GM23338 (cell line): Measurements from ENCODE around the gene GKN2. TPM values are rescaled to one million over a fixed set of nuclear protein-coding genes. Genes with fewer than 3 reads are reported as not detected.

Source experiments
- ATAC-seq: fragments of 200-7000 bp; cut with Tn5 transposase; 3 replicates; pipeline ENCODE4 v1.9.1; 2020
- DNase-seq: peaks from one replicate; pipeline ENCODE4 v3.0.0-alpha.2; 2015; ENCODE audit warnings: low spot score
- H2AFZ ChIP-seq: fragments of 200-600 bp; sonication (generic); 2 replicates; pipeline ENCODE4 v1.8.0; 2016; ENCODE audit warnings: antibody characterized with exemption, mild to moderate bottlenecking, moderate library complexity
- H3F3A ChIP-seq: fragments of 200-600 bp; sonication (generic); replicated peaks from 2 replicates; pipeline ENCODE4 v1.8.0; 2017; ENCODE audit warnings: antibody characterized with exemption, mixed run types, low read depth
- H3K27ac ChIP-seq: fragments of 200-600 bp; sonication (generic); 2 replicates; pipeline ENCODE4 v1.6.1; 2016; ENCODE audit warnings: low read depth
- H3K27me3 ChIP-seq: fragments of 200-600 bp; sonication (generic); 2 replicates; pipeline ENCODE4 v1.8.0; 2016; ENCODE audit warnings: mild to moderate bottlenecking, mixed run types, moderate library complexity; ENCODE audit not compliant: insufficient read depth
- H3K36me3 ChIP-seq: fragments of 200-600 bp; sonication (generic); 2 replicates; pipeline ENCODE4 v1.8.0; 2016; ENCODE audit warnings: mild to moderate bottlenecking; ENCODE audit not compliant: insufficient read depth
- H3K4me1 ChIP-seq: fragments of 200-600 bp; sonication (generic); 2 replicates; pipeline ENCODE4 v1.8.0; 2016; ENCODE audit warnings: mild to moderate bottlenecking, moderate library complexity; ENCODE audit not compliant: insufficient read depth
- H3K4me2 ChIP-seq: fragments of 200-600 bp; sonication (generic); 2 replicates; pipeline ENCODE4 v1.7.1; 2017; ENCODE audit warnings: mixed run types
- H3K4me3 ChIP-seq: fragments of 200-600 bp; sonication (generic); 2 replicates; pipeline ENCODE4 v1.6.1; 2016; ENCODE audit warnings: mixed run types
- H3K79me2 ChIP-seq: fragments of 200-600 bp; sonication (generic); replicated peaks from 2 replicates; pipeline ENCODE4 v1.8.0; 2017; ENCODE audit warnings: mild to moderate bottlenecking; ENCODE audit not compliant: insufficient read depth
- H3K9me2 ChIP-seq: fragments of 200-600 bp; sonication (generic); 2 replicates; pipeline ENCODE4 v1.8.0; 2017; ENCODE audit not compliant: insufficient read depth
- H4K20me1 ChIP-seq: fragments of 200-600 bp; sonication (generic); replicated peaks from 2 replicates; pipeline ENCODE4 v1.8.0; 2017; ENCODE audit warnings: mild to moderate bottlenecking; ENCODE audit not compliant: insufficient read depth
- H3K27ac Mint-ChIP-seq: 2 replicates; pipeline ENCODE4 v1.8.0; 2020; ENCODE audit warnings: inconsistent platforms, mild to moderate bottlenecking, moderate library complexity, mixed read lengths
- H3K27me3 Mint-ChIP-seq: 3 replicates; pipeline ENCODE4 v1.8.0; 2022; ENCODE audit warnings: low read depth, mild to moderate bottlenecking, moderate library complexity, mixed read lengths, inconsistent platforms; ENCODE audit not compliant: insufficient read depth, poor library complexity
- H3K36me3 Mint-ChIP-seq: 3 replicates; pipeline ENCODE4 v1.8.0; 2021; ENCODE audit warnings: low read depth, mild to moderate bottlenecking, inconsistent platforms, moderate library complexity, mixed read lengths
- H3K4me1 Mint-ChIP-seq: 3 replicates; pipeline ENCODE4 v1.8.0; 2020; ENCODE audit warnings: mild to moderate bottlenecking, inconsistent platforms, mixed read lengths
- H3K4me3 Mint-ChIP-seq: 3 replicates; pipeline ENCODE4 v1.8.0; 2021; ENCODE audit warnings: moderate library complexity, mild to moderate bottlenecking, inconsistent platforms, mixed read lengths
- H3K9me3 Mint-ChIP-seq: 3 replicates; pipeline ENCODE4 v1.8.0; 2020; ENCODE audit warnings: moderate library complexity, mild to moderate bottlenecking, inconsistent platforms, mixed read lengths
- ETS1 ChIP-seq: IDR thresholded peaks from 2 replicates; pipeline ENCODE4 v1.6.1; 2016; ENCODE audit warnings: antibody characterized with exemption
- EZH2 ChIP-seq: fragments of 200-600 bp; sonication (generic); IDR thresholded peaks from one replicate; pipeline ENCODE4 v1.8.0; 2017; ENCODE audit warnings: antibody characterized with exemption, mild to moderate bottlenecking, low read depth; ENCODE audit not compliant: unreplicated experiment
- JUNB ChIP-seq: IDR thresholded peaks from one replicate; pipeline ENCODE4 v1.6.1; 2016; ENCODE audit warnings: antibody characterized with exemption; ENCODE audit not compliant: unreplicated experiment
- POLR2AphosphoS5 ChIP-seq: IDR thresholded peaks from 2 replicates; pipeline ENCODE4 v1.6.1; 2016; ENCODE audit warnings: antibody characterized with exemption, low read depth
- STAT1 ChIP-seq: IDR thresholded peaks from one replicate; pipeline ENCODE4 v1.6.1; 2016; ENCODE audit warnings: antibody characterized with exemption; ENCODE audit not compliant: unreplicated experiment
- ZNF114 ChIP-seq: fragments of 250-450 bp; sonication (Bioruptor Pico); IDR thresholded peaks from 2 replicates; pipeline ENCODE4 v1.5.0; 2020; ENCODE audit warnings: mild to moderate bottlenecking, moderate library complexity
- ZNF331 ChIP-seq: fragments of 250-450 bp; sonication (Bioruptor Pico); IDR thresholded peaks from 2 replicates; pipeline ENCODE4 v1.5.0; 2020; ENCODE audit warnings: low read depth, mild to moderate bottlenecking, moderate library complexity
- polyA plus RNA-seq: library from polyadenylated mRNA; unstranded; fragments of >200 nt; fragmentation: Nextera tagmentation; extraction: Ambion mirVana; gene quantifications from 2 replicates; pipeline ENCODE4 v1.2.1, GENCODE V29; 2016
- total RNA-seq: library from RNA; depleted of rRNA; stranded (reverse); fragments of >200 nt; shearing (Covaris generic); gene quantifications from 2 replicates; pipeline ENCODE4 v1.2.3, GENCODE V29; 2014
- TF ChIP-seq, protein P1 (sequence below): IDR thresholded peaks from one replicate; pipeline ENCODE4 v1.6.1; 2018; ENCODE audit warnings: antibody characterized with exemption; ENCODE audit not compliant: unreplicated experiment
- TF ChIP-seq, protein P2 (sequence below): fragments of 250-450 bp; sonication (Bioruptor Pico); IDR thresholded peaks from 2 replicates; pipeline ENCODE4 v1.5.0; 2020; ENCODE audit warnings: mild to moderate bottlenecking, moderate library complexity

GKN2 gene
- total and polyA plus RNA-seq, 2 experiments from 2014 or later: not detected

DNA sequence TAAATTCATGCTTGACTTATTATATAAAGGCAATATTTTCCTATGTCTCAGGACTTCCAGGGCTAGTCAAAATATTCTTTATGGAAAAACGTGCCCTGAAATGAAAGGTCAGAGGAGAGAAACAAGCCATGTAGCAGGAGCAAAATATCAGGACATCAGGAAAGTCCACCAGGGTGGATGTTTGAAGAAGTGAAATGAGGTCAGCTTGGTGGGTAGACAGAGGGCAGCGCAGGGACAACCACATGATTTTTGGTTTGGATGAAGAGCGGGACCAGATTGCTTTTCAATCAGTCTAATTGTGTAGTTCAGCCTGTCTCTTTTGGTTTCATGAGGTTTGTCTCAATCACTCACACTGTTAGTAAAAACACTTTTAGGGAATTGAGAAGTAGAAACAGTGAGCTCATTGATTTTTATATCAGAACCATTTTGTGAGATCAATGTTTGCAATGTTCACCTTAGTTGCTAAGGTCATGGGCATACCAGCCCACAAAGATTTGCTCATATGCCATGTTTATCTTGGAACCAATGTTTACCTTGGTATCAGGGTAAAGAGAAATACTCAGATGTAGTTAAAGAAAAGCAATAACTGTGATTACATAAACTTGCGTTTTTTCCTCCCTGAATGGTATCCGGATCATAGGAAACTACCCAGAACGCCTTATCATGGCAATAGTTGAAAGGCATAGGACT lies 32.1 kb downstream of the GKN2 start:
- no peaks in the 10 kb centered on the region for H4K20me1 ChIP-seq
- H3K36me3 Mint-ChIP-seq: no peaks in the 10 kb centered on the region
- H3K27me3 Mint-ChIP-seq: peaks cover 2% of the 10 kb centered on the region
- no peak overlapping the region for H3K27ac Mint-ChIP-seq
- no peak overlapping the region for H3K4me3 Mint-ChIP-seq
- H3K9me2 ChIP-seq: peaks cover 5% of the 10 kb centered on the region; the same call in 1 of the 2 replicates
- H3K36me3 ChIP-seq: no peaks in the 10 kb centered on the region
- H3K27ac ChIP-seq: no peak overlapping the region
- no peaks in the 10 kb centered on the region for H3K9me3 Mint-ChIP-seq
- peaks cover 4% of the 10 kb centered on the region; the same call in 2 of the 3 replicates for H3K4me1 Mint-ChIP-seq
- H3F3A ChIP-seq: no peaks in the 10 kb centered on the region
- H3K27me3 ChIP-seq: no peaks in the 10 kb centered on the region
- DNase-seq: no peak
- TF ChIP-seq STAT1: no peak
- TF ChIP-seq EZH2: no peak
- no peak for TF ChIP-seq ETS1
- no peak for TF ChIP-seq ZNF114 (CRISPR knock-in tag)
- H3K4me1 ChIP-seq: no peaks in the 10 kb centered on the region; the same call in 1 of the 2 replicates
- ATAC-seq: no peak
- H3K4me2 ChIP-seq: no peak overlapping the region
- H3K79me2 ChIP-seq: no peaks in the 10 kb centered on the region
- peak overlapping the region; percentile 9; the same call in 1 of the 2 replicates for H2AFZ ChIP-seq
- H3K4me3 ChIP-seq: no peak overlapping the region

- H3K79me2 ChIP-seq: no peaks in the 10 kb centered on the region
- no peaks in the 10 kb centered on the region for H3K36me3 Mint-ChIP-seq
- H3K27me3 Mint-ChIP-seq: no peaks in the 10 kb centered on the region
- TF ChIP-seq POLR2AphosphoS5 (no peak), JUNB (no peak), ETS1 (no peak), ZNF331 (no peak)
- TF ChIP-seq, protein P1, sequence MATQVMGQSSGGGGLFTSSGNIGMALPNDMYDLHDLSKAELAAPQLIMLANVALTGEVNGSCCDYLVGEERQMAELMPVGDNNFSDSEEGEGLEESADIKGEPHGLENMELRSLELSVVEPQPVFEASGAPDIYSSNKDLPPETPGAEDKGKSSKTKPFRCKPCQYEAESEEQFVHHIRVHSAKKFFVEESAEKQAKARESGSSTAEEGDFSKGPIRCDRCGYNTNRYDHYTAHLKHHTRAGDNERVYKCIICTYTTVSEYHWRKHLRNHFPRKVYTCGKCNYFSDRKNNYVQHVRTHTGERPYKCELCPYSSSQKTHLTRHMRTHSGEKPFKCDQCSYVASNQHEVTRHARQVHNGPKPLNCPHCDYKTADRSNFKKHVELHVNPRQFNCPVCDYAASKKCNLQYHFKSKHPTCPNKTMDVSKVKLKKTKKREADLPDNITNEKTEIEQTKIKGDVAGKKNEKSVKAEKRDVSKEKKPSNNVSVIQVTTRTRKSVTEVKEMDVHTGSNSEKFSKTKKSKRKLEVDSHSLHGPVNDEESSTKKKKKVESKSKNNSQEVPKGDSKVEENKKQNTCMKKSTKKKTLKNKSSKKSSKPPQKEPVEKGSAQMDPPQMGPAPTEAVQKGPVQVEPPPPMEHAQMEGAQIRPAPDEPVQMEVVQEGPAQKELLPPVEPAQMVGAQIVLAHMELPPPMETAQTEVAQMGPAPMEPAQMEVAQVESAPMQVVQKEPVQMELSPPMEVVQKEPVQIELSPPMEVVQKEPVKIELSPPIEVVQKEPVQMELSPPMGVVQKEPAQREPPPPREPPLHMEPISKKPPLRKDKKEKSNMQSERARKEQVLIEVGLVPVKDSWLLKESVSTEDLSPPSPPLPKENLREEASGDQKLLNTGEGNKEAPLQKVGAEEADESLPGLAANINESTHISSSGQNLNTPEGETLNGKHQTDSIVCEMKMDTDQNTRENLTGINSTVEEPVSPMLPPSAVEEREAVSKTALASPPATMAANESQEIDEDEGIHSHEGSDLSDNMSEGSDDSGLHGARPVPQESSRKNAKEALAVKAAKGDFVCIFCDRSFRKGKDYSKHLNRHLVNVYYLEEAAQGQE: no peak
- TF ChIP-seq, protein P2, sequence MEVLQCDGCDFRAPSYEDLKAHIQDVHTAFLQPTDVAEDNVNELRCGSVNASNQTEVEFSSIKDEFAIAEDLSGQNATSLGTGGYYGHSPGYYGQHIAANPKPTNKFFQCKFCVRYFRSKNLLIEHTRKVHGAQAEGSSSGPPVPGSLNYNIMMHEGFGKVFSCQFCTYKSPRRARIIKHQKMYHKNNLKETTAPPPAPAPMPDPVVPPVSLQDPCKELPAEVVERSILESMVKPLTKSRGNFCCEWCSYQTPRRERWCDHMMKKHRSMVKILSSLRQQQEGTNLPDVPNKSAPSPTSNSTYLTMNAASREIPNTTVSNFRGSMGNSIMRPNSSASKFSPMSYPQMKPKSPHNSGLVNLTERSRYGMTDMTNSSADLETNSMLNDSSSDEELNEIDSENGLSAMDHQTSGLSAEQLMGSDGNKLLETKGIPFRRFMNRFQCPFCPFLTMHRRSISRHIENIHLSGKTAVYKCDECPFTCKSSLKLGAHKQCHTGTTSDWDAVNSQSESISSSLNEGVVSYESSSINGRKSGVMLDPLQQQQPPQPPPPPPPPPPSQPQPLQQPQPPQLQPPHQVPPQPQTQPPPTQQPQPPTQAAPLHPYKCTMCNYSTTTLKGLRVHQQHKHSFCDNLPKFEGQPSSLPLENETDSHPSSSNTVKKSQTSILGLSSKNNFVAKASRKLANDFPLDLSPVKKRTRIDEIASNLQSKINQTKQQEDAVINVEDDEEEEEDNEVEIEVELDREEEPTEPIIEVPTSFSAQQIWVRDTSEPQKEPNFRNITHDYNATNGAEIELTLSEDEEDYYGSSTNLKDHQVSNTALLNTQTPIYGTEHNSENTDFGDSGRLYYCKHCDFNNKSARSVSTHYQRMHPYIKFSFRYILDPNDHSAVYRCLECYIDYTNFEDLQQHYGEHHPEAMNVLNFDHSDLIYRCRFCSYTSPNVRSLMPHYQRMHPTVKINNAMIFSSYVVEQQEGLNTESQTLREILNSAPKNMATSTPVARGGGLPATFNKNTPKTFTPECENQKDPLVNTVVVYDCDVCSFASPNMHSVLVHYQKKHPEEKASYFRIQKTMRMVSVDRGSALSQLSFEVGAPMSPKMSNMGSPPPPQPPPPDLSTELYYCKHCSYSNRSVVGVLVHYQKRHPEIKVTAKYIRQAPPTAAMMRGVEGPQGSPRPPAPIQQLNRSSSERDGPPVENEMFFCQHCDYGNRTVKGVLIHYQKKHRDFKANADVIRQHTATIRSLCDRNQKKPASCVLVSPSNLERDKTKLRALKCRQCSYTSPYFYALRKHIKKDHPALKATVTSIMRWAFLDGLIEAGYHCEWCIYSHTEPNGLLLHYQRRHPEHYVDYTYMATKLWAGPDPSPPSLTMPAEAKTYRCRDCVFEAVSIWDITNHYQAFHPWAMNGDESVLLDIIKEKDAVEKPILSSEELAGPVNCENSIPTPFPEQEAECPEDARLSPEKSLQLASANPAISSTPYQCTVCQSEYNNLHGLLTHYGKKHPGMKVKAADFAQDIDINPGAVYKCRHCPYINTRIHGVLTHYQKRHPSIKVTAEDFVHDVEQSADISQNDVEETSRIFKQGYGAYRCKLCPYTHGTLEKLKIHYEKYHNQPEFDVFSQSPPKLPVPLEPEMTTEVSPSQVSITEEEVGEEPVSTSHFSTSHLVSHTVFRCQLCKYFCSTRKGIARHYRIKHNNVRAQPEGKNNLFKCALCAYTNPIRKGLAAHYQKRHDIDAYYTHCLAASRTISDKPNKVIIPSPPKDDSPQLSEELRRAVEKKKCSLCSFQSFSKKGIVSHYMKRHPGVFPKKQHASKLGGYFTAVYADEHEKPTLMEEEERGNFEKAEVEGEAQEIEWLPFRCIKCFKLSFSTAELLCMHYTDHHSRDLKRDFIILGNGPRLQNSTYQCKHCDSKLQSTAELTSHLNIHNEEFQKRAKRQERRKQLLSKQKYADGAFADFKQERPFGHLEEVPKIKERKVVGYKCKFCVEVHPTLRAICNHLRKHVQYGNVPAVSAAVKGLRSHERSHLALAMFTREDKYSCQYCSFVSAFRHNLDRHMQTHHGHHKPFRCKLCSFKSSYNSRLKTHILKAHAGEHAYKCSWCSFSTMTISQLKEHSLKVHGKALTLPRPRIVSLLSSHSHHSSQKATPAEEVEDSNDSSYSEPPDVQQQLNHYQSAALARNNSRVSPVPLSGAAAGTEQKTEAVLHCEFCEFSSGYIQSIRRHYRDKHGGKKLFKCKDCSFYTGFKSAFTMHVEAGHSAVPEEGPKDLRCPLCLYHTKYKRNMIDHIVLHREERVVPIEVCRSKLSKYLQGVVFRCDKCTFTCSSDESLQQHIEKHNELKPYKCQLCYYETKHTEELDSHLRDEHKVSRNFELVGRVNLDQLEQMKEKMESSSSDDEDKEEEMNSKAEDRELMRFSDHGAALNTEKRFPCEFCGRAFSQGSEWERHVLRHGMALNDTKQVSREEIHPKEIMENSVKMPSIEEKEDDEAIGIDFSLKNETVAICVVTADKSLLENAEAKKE (CRISPR knock-in tag): no peak
These were observed 34.2 kb downstream of the GKN2 start for GRCh38 chr2:68918497-68918896.

More at GRCh38 chr2:68918497-68918896, 34.2 kb downstream of the GKN2 start:
- H4K20me1 ChIP-seq: no peaks in the 10 kb centered on the region
- no peaks in the 10 kb centered on the region for H3K36me3 ChIP-seq
- H3K4me1 ChIP-seq: no peaks in the 10 kb centered on the region; the same call in 1 of the 2 replicates
- H3K4me2 ChIP-seq: no peak overlapping the region
- no peak overlapping the region for H2AFZ ChIP-seq
- no peak overlapping the region for H3K4me3 ChIP-seq
- no peak overlapping the region for H3K4me3 Mint-ChIP-seq
- peaks cover 4% of the 10 kb centered on the region; the same call in 2 of the 3 replicates for H3K4me1 Mint-ChIP-seq
- no peaks in the 10 kb centered on the region for H3K27me3 ChIP-seq
- no peak overlapping the region for H3K27ac ChIP-seq
- H3K9me3 Mint-ChIP-seq: no peaks in the 10 kb centered on the region
- H3K27ac Mint-ChIP-seq: no peak overlapping the region
- no peaks in the 10 kb centered on the region for H3F3A ChIP-seq
- DNase-seq (no peak), ATAC-seq (no peak)
- peaks cover 5% of the 10 kb centered on the region; the same call in 1 of the 2 replicates for H3K9me2 ChIP-seq
